ENCODE data around the gene PLEKHN1.
A peak's percentile ranks its signal among the peaks of the same experiment; 100 is the strongest.
"Not testable (repeated sequence)": the region's sequence is repeated elsewhere in the genome, so short reads cannot be mapped to it uniquely, and the experiment has no call there.

PLEKHN1 gene

DNA sequence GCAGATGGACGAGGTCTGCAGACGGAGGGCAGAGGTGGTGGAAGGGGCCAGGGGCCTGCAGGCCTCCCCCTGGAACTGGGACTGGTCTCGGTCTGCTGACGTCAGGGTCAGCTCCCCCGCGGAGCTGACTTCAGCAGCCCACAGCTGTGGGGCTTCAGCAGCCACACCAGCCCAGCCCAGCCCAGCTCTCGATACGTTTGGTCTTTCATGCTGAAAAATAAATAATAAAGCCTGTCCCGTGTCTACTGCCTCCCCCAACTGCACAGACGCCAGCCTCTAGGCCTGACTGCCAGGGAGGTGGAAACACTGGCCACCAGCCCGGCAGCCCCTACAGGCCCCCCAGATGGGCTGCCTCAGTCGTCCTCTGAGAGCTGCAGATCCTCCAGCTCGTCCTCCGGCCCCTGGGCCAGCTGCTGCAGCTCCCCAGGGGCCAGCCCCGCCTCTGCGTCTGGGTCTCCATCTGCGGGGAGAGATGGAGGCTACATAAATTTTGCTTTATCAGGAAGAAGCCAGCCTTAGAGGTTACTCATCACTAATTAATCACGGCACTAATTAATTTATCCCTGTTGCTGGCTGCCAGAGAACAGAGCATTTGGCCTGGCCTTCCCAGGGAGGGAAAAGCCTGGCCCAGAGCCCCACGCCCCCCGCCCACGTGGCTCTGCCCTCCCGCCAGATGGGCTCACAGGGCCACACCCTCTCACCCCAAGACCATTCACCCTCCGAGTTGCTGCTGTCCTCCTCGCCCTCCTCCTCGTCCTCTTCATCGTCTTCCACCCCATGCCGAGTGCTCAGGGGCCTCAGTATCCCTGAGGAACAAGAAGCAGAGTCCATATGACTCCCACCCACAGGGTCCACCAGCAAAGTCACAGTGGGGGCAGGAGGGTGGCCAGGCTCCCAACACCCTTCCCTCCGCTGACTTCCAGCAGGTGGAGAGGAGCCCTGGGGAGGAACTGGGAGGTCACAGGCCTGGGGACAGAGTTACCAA is 21.6 kb upstream of the PLEKHN1 start:
- no peak for DNase-seq

DNA sequence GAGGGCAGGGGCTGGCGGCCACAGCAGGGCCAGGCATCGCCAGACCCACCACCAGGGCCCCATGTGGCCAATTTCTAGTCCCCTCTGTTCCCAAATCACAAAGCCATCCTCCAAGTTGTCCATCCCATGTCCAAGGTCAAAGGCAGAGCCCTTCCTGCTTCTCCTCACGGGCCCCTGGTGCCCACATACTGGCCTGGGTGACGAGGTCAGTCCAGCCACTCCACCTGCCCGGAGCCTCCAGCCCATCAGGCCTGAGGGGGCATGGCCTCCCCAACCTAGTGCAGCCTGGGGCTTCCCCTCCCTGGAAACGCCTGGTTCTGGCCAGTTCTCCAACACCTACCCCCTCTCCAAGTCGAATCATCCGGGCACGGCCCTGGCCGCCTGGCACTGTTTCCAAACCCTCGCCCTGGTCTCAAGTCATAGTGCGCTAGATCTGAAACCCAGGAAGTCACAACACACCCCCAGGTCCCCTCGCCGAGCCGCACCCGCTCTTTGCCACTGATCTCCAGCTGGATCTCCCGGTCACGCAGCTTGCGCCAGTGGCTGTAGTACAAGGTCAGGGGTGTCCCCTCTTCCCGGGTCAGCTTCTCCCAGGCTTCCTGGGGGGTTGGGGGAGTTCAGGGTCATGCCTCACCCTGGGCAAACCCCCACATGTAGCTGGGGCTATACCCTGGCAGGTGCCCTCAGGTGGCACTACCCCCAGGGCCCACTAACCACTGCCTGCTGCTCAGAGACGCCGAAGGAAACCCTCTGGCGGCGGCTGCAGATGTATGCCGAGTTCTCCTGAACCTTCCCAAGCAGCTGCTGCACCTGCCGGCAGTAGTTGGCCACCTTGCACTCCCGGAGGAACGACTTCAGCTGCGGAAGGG is 20.4 kb upstream of the PLEKHN1 start:
- DNase-seq = no peak

DNA sequence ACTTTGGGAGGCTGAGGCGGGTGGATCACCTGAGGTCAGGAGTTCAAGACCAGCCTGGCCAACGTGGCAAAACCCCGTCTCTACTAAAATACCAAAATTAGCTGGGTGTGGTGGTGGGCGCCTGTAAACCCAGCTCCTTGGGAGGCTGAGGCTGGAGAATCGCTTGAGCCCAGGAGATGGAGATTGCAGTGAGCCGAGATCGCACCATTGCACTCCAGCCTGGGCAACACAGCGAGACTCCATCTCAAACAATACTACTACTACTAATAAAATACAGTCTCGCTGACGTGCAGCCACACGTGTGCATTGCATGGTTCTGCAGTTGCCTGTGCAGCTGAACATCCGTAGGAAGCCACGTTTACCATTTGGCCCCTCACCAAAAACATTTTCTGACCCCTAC is 19.5 kb upstream of the PLEKHN1 start:
- not testable (repeated sequence) for DNase-seq

DNA sequence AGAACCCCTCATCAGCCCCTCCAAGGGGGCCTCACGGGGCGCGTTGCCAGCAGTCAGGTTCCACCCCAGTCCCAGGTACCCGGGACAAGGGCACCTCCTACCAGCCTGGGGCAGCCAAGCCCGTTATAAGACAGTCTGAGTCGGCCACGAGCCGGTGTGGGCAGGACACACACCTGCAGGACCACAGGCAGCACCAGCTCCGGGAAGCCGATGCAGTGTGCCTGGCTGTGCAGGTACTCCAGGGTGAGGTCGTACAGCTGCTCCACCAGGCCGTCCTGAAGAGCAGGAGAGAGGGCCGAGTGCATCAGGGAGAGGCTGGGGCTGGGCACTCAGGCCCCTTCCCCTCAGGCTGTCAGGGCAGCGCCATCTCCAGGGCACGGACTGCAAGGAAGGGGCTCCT is 18.3 kb upstream of the PLEKHN1 start:
- DNase-seq = no peak

DNA sequence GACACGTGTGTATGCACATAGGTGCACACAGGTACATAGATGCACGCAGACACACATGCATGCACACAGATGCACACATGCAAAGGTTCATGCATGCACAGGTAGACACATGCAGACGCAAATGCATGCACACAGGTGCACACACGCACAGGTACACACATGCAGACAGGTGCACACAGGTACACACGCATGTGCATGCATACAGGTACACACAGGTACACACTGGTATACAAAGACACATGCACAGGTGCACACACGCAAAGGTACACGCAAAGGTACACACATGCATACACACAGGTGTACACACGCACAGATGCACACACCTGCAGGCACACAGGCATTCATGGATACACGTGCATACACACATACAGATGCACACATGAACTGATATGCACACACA is 16.0 kb upstream of the PLEKHN1 start:
- no peak for DNase-seq

DNA sequence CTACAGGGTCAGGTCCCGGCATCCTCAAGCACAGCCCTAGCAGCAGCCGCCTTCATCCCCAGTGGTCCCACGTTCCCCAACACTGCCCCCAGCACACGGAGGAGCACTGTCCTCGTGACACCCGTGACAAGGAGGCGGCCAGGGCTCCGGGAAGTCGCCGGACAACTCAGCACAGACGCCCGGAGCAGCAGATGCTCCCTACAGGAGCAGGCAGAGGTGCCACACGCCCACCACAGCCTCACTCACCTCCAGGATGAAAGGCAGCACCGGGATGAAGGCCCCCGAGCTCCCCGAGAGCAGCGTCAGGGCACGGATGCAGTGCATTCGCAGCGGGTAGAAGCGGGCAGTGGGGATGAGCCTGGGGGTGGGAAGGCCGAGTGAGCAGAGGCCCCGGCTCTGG is 15.4 kb upstream of the PLEKHN1 start:
- DNase-seq = no peak

DNA sequence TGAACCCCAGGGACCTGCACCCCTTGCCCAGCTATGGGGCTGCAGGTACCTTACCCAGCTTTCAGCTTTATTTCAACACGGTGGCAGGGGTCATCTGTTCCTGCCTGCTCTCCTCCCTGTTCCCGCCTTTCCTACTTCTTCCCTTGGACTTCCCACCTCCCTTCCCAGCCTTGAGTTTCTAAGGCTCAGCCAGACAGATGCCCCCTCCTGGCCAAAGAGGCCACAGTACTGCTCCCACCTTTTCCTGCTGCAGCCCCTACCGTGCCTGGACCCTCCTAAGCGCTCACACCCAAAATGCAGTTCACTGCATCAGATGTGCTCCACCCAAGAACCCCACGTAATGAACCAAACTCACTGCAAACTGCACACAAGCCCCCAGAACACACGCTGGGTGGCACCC is 14.9 kb upstream of the PLEKHN1 start:
- no peak for DNase-seq

DNA sequence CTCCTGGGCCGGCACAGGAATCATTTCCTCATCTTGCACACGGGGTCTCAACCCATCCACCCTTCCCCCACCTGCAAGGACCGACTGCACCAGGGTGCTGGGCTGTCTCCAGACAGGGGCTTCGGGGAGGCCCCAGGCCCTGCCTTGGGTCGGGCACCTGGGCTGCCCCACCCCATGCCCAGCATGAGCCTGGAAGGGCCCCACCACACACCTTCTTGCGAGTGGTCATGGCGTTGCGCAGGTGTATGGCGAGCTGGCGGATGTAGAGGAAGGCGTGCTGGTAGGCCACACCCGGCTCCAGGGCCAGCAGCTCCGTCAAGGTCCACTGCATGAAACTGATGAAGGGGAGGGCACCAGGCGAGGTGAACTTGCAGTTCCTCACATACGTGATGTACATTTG is 14.1 kb upstream of the PLEKHN1 start:
- DNase-seq = no peak

DNA sequence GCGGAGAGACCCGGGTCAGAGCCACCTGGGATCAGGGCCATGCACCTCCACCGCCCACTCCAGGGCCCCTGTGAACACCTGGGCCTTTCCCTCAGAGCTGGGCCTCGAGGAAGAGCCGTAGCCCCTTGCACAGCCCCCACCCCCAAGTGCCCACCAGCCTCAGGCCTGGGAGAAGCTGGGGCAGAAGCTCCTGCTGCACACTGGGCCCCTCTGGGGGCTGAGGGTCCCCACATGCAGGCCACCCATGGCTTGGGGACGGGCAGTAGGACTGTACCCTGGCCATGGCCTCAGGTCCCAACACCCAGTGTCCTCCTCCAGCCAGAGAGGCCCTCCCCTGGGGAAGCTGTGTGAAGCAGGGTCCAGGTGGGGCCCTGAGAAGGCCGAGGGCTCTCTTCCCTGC is 13.7 kb upstream of the PLEKHN1 start:
- DNase-seq = no peak

DNA sequence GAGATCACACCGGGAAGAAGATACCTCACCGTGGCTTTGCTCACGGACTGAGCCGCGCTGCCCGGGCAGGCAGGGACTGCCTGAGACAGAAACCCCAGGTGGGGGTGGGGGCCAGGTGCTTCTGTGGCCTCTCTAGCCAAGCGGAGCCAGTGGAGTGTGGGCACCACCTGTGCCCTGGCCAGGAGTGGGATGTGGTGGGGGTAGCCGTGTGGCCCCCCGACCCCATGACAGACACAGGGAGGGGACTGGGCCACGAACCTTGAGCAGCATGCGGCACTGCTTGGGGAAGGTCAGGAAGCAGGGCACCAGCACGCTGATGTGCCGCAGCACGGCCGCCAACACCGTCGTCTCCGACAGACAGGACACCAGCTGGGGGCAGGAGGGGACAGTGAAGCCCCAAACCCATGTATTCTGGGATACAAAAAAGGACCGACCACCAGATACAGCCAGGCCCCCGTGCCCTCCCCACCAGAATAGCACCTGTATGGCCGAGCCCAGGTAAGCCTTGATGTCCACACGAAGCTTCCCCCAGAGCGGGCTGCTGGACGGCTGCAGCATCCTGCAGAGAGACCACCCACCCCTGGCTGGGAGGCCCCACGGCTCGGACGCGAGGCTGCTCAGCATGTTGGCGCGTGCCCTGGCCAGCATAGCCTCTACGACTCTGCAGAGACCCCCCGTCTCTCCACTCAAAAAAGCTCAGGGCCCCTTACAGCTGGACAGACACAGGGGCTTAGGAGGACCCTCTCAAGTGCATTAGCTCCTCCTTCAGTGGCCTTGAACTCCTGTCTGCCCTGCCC is 12.6 kb upstream of the PLEKHN1 start:
- no peak for DNase-seq

DNA sequence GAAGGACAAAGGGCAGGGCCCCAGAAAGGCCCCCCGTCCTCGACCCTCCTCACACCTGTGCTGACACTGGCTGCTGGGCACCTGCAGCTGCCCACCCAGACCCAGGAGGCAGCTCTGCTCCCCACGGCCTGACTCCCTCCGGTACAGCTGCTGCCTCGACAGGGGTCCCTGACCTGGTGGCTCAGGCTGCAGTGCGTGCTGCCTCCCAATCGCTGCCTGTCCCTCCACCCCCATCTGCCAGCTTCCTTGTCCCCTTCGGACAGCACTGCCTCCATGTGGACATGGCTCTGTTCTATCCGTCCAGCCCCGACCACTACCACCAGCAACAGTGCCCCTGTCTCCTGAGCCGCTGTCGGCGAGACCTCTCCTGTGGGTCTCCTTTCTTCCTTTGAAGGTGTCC is 11.4 kb upstream of the PLEKHN1 start:
- DNase-seq = no peak

DNA sequence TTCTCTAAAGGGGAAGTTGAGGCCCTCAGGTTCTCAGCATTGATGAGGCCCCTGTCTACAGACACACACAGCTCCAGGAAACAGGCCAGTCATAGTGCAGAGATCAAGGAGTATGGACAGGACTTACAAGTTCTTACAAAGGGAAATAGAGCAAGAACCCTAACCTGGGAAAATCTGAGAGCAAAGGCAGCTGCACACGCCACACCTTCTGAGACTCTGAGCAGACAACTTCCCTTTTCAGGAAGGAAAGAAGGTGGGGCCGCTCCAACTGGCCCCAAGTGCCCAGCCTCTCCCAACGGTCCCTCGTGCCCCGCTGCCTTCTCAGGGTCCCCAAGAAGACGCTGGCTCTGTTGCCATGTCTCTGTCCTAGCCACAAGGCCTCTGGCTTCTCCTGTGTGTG is 10.8 kb upstream of the PLEKHN1 start:
- DNase-seq = no peak

DNA sequence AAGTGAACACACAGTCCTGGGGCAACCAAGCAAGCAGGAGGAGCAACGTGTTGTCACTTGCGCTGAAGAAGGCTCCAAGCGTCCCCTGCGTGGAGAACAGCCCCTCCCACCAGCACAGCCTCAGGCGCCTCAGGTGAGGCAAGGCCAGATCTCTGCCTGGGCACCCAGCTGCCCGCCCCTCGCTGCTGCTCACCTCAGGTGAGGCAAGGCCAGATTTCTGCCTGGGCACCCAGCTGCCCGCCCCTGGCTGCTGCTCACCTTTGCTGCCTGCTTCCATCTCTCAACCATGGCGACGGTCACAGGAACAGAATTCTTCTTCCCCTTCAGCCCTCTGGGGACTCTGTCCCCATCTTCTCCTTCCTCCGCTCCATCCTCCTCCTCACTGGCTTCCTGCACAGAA is 9.6 kb upstream of the PLEKHN1 start:
- DNase-seq = no peak

DNA sequence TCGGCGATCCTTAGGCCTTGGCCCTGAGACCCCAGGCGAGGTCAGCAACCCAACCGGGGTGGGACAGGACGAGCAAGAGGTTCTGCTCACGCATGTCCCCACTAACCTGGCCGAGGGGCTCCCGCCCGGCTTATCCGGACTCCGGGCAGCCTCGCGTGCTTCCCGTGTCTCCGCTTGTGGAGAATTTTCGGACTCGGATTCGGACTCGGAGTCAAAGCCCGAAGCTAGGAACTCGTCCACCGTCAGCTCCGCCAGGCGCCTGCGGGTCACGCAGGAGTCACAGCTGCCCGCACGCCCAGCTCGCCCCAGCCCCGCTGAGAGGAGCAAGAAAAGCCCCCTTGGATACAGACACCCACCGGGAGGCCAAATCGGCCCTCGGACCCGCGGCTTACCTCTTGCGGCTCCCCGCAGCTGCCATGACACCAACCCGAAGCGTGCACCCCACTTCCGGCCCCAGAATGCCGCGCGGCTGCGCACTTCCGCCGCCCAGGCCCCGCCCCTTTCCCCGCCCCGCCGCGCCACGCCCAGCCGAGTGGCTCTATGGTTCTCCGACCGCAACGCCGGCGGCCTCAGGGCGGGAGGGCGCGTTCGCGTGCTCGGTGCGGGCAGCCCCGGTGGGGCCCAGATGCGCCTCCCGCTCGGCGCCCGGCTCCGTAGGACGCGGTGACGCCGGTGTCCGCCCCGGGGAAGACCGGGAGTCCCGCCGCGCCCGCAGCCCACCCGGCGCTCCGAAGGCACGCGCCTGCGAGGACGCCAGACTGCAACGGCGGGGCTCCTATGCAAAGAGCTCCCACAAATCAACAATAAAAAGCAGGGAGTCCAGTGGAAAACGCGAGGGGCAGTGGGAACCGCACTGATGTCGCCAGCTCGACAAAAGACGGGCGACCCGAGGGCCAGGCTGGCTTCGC is 7.2 kb upstream of the PLEKHN1 start, which contains the start of gene NOC2L:
Gene NOC2L, minus strand, starts transcription at position 434 of the 908 bp plus-strand sequence. Its CDS starts 16 bp downstream, at position 418.
- DNase-seq = peak; percentile 90

DNA sequence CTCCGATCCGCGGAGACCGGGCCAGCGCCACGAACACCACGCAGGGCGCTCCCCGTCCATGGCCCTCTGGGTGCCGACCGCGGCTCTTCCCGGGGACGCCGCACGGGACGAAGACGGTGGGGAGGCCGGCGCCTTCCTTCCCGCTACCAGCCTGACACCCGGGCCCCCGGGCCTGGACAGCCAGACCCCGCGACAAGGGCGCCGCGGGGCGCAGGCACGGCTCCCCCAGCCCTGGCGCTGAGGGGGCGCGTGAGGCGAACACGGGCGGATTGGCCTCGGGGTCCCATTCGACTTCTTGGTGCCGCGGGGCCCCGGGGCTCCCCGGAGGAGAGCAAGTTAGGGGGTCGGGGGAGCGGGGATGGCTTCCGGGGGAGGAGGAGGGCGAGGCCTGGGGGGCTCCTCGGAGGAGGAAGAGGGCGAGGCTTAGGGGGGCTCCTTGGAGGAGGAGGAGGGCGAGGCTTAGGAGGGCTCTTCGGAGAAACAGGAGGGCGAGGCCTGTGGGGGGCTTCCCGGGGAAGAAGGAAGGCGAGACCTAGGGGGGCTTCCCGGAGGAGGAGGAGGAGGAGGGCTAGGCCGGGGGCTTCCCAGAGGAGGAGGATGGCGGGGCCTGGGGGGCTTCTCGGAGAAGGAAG is 6.4 kb upstream of the PLEKHN1 start:
- DNase-seq = no peak

DNA sequence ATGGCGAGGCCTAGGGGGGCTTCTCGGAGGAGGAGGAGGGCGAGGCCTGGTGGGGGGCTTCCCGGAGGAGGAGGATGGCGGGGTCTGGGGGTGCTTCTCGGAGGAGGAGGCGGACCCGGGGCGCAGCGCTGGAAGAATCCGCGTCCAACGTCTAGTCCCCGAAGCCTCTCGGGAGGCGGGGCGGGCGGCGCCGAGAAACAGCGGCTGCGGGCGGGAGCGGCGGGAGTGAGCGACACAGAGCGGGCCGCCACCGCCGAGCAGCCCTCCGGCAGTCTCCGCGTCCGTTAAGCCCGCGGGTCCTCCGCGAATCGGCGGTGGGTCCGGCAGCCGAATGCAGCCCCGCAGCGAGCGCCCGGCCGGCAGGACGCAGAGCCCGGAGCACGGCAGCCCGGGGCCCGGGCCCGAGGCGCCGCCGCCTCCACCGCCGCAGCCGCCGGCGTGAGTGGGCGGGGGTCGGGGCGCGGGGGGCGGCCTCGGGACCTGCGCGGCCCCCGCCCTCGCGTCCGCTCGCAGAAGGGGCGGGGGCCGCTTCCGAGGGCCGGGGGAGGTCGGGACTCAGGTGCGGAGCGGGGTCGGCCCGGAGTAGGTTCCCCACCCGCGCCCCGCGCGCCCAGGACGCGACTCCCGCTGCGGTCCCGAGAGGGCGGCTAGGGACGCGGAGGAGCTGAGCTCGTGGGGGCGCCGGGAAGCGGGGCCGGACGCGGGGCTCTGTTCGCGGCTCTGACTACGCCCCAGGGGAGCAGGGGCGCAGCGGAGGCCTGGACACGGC is 5.7 kb upstream of the PLEKHN1 start, which contains the start of gene KLHL17:
Gene KLHL17, plus strand, starts transcription at position 222 of the 769 bp plus-strand sequence. Its CDS starts 110 bp downstream, at position 332.
- peak; percentile 61 for DNase-seq

DNA sequence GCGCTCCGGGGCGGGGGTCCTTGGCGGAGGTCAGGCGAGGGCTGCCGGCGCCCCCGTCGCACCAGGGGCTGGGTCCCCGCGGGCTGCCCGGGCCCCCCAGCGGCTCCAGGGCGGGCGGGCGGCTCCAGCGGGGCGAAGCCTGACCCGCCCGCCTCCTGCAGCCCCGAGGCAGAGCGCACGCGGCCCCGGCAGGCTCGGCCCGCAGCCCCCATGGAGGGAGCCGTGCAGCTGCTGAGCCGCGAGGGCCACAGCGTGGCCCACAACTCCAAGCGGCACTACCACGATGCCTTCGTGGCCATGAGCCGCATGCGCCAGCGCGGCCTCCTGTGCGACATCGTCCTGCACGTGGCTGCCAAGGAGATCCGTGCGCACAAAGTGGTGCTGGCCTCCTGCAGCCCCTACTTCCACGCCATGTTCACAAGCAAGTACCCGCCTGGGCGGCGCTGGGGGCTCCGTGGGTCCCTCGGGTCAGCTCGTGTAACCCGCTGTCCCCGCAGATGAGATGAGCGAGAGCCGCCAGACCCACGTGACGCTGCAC is 5.1 kb upstream of the PLEKHN1 start:
- DNase-seq = no peak

DNA sequence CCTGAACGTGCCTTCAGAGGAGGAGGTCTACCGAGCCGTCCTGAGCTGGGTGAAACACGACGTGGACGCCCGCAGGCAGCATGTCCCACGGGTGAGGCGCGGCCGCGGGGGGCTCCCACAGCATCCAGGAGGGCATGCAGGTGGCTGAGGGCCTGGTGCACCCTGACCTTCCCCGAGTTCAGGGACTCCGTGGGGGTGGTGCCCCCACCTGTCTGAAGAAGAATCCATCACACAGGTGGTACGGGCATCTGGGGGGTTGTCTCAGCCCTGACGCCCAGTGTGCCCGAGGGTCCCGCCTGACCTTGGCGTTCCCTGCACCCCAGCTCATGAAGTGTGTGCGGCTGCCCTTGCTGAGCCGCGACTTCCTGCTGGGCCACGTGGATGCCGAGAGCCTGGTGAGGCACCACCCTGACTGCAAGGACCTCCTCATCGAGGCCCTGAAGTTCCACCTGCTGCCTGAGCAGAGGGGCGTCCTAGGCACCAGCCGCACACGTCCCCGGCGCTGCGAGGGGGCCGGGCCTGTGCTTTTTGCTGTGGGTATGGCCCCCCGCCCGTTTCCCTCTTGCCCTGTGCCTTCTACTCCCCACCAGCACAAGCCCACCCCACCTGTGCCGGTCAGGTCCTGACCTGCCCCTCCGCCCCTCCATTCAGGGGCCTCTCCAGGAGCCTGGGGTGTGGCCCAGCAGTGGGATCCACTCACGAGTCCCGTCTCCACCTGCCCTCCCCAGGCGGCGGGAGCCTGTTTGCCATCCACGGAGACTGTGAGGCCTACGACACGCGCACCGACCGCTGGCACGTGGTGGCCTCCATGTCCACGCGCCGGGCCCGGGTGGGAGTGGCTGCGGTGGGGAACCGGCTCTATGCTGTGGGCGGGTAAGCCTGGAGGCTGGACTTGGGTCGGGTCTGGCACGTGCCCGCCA is 3.6 kb upstream of the PLEKHN1 start:
- no peak for DNase-seq

DNA sequence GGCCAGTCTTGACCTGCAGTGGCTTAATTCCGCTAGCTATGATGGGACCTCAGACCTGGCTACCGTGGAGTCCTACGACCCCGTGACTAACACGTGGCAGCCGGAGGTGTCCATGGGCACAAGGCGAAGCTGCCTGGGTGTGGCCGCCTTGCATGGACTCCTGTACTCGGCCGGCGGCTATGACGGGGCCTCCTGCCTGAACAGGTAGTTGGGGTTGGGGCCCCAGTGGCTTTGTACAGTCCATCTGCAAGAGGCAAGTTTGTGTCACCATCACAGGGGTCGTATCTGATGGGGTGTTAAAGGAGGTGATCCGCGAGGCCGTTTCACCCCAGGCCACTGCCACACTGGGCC is 3.0 kb upstream of the PLEKHN1 start:
- DNase-seq = no peak

Measured in midbrain (tissue), 1 donor.